GM15510 (cell line): ENCODE data around the gene ZNF287.

ENCODE experiments used
- POLR2A ChIP-seq: IDR thresholded peaks from 3 replicates; pipeline ENCODE4 v1.6.1; 2011; ENCODE audit warnings: borderline replicate concordance; ENCODE audit not compliant: insufficient read length; ENCODE audit errors: extremely low read depth

Gene ZNF287

DNA sequence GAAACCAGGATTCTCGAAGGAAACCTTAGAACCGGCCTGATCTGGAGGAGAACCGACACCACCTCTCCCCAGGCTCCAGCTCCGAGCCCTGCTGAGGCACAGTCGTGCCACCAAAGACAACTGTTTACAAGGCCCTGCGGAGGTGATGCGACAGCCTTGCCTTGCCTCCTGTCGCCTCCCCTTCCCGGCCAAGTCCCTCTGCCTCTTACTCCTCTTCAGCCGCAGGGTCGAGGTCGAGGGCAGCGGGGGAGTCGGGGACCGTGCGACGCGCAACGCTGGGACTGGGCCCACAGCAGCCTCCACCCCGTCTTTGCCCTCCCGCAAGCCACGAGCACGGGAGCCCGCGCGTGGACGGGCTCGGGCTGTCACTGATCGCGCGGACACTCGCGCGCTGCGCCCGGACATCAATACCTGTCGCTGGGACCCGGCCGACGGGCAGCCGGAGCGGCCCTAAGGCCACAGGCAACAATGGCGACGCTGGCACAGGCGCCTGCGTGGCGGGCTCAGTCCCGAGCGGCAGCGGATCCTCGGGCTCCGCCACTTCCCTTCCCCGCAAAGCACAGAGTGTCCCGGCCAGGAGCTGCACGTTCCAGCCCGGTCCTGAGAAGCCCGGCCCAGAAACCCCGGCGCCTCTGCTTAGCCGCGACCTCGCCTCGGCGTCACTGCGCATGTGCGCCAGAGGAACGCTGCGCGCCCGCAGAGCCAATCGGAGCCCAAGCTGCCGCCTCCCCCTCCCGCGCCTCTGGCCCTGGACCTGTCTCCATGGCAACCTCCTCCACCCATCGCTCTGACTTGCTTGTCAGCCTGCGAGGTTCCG, at the start of gene ZNF287:
TSS of gene ZNF287 (minus strand) at position 664 of the 817 bp plus-strand sequence. CDS start 1,473 bp downstream, outside the sequence.
- peak; percentile 69 for TF ChIP-seq POLR2A

DNA sequence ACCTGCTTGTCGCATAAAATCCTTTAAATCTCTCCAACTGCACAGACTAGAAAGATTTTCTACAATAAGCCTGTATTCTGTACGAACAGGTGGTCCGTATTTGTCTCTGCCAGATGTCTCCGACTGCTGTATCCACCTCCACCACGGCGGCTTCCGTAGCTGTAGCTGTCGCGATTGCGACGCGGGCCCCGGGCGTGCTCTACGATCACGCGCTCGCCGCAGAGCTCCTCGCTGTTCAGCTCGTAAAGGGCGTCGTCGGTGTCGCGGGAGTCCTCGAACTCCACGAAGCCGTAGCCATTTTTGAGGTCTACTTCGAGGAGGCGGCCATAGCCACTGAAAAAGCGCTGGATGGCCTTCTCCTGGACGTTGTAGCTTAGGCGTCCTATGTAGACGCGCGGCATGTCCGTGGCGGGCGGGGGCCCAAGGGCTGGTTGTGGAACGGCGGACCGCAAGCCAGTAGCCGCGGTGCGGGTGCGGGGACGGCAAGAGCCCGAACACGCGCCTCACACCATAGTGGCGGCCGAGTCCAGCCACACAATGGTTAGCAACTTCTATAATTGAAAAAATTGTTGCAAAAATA, 48.6 kb upstream of the ZNF287 start:
- no peak for TF ChIP-seq POLR2A

DNA sequence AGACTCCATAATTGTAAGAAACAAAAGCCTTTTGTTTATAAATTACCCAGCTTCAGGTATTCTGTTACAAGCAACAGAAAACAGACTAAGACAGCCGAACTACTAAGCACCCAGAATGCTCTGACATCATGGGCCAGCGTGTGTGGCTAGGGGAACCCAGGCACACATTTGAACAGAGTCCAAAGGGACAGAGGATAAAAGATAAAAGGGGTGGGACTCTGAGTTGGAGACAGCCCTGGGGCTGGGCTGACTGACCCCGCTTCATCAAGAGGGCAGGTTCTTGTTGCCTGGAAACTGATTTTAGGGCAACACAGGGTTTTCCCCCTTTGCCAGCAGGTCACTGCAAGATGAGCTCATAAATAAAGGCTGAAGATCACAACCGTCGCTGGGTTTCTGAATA, 30.5 kb upstream of the ZNF287 start:
- TF ChIP-seq POLR2A: no peak

DNA sequence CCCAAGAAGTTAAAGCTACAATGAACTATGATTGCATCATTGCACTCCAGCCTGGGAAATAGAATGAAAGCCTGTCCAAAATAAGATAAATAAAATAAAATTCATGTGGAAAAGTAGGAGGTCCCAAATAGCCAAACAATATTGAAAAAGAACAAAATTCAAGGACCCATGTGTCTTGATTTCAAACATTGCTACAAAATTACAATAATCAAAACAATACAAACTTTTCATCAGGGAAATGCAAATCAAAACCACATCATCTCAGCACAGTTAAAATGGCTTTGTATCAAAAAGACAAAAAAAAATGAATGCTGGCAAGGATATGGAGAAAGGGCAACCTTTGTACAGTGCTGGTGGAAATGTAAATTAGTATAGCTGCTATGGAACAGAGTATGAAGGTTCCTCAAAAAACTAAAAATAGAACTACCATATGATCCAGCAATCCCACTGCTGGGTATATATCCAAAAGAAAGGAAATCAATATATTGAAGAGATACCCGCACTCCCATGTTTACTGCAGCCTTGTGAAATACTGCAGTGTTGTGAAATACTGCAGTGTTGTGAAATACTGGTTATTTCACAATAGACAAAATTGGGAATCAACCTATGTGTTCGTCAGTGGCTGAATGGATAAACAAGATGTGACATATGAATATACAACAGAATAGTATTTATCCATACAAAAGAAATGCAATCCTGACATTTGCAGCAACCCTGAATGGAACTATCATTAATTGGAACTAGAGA, 24.5 kb upstream of the ZNF287 start:
- TF ChIP-seq POLR2A: no peak

DNA sequence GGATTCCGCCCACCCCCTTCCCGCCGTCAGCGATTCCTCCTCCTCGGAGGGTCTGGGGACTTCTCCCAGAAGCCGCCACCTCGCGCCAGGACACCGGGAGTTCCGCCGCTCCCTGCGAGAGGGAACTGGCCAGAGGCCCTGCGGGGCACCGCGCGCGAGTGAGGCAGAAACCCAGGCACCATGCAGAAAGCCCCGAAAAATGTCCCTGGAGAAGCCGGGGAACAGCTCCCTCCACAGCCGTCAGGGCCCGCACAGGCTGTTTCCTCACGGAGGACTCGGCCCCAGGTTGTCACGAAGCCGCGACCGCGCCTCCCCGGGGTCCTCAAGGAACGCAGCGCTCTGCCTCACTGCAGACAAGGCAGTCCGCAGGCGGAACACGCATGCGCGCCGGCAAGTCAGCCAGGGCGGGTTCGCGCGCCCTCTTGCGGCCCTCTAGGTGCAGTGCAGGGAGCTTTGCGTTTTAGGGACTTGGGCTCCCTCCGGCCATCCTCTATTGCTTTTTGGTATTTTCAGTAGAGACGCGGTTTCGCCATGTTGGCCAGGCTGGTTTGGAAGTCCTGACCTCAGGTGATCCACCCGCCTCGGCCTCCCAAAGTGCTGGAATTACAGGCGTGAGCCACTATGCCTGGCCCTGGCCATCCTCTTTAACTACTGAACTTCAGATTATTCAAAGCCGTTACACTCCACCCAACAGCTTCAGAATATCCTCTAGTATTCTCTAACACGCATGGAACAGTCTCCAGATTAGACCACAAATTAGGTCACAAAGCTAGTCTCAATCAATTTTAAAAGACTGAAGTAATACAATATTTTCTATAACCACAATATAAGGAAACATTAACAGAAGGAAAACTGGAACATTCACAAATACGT, 20.3 kb upstream of the ZNF287 start:
- no peak for TF ChIP-seq POLR2A

DNA sequence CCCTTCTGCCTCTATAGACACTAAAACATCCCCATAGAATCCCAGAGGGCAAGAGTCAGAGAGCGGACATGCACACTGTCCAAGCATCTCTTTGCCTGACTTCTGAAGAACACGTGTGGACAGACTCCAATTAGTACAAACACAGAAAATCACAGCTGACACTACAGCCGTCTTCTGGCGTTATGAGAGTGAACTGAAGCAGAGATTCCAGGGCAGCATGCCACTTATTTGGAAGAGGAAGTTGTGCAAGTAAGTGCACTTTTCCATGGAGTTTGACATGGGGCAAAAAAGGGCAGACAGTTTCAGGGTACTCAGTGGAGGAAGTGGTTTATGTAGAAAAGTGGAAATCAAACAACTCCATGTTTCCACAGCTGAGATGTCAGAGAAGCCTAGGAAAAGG, 16.8 kb upstream of the ZNF287 start:
- no peak for TF ChIP-seq POLR2A

DNA sequence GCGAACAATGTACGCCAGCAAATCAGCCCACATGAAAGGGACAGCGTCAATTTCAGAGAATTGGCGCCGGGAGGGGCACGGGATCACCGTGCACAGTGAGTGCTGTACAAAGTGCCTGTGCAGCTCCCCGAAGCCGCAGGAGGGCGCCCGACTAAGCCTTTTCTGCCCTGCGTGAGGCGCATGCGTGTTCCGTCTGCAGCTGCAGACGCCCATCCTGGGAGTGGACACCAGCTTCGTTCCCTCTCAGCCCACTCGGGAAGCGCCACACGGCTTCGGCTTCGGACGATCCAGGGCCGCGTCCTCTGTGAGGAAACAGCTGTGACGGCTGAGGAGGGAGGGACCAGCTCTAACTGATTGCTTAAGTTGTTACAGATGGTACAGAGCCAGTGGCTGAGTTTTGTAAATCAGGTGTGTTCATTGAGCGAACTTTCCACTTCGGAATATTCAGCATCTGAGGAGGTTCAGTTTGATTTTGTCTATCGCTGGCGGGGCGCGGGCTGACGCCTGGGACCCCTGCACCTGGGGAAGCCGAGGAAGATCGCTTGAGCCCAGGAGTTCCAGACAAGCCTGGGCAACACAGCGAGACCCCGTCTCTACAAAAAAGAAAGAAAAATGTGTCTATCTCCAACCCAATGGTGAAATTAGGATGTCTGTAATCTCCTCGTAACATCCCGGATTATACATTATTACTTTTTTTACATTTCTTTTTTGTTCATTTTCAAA, 15.4 kb upstream of the ZNF287 start:
- TF ChIP-seq POLR2A: no peak

DNA sequence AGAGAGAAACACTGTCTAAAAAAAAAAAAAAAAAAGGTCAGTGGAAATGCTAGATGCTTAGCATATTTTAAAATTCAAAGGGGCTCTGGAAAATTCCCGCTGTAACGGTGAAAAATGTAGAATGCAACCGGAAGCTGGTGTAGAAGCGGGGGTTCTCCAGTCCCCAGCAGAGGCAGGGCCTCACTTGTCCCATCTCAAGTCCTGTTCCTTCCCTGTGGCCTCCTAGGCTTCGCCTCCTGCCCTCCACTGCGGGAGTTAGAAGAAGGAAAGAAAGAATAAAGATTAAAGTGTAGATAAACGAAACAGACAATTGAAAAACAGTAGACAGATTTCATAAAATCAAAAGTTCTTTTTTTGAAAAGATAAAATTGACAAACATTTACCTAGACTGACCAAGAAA, 14.8 kb upstream of the ZNF287 start:
- no peak for TF ChIP-seq POLR2A

DNA sequence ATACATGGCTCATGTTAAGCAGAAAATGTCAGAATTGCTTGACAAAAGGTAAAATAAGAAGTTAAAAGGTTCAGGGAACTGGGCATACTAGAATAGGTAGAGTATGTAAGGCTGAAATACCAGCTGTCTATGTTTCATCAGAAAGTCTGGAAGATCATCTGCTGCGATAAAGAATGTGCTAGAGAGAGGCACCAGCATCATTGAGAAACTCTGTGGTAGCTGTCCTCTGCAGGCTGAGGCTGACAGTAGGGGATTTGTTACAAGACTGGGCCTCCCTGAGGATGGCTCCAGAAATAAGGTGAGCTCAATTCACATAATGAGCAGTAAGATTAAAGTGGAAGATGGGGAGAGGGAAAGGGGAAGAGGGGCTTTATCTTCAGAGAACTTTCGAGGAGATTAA, 4.5 kb upstream of the ZNF287 start:
- no peak for TF ChIP-seq POLR2A

DNA sequence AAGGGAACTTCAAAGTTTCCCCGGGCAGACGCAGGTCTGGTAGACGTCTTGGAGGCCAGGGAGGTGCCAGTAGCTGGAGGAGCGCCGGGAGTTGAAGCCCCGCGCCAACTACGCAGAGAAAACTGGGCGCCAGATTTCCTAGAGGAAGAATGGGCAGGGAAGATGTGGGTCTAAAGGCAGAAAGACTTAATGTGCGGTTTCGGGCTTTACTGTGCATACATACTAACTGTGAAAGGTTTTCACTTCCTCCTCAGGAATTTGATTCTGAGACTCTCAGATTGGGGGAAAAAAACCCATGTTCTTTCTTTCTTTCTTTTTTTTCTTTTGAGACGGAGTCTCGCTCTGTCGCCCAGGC, 331 bp upstream of the ZNF287 start:
- TF ChIP-seq POLR2A: no peak

DNA sequence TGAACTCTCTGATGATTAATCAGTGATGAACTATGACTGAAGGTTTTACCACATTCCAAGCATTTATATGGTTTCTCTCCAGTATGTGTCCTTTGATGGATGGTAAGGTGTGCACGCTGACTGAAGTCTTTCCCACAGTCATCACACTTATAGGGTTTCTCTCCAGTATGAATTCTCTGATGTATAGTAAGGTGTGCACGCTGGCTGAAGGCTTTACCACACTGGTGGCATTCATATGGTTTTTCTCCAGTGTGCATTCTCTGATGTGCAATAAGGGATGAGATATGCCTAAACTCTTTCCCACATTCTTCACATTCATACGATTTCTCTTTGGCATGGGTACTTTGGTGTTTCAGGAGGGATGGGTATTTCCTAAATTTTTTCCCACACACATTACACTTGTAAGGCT, 16.4 kb downstream of the ZNF287 start:
- no peak for TF ChIP-seq POLR2A

DNA sequence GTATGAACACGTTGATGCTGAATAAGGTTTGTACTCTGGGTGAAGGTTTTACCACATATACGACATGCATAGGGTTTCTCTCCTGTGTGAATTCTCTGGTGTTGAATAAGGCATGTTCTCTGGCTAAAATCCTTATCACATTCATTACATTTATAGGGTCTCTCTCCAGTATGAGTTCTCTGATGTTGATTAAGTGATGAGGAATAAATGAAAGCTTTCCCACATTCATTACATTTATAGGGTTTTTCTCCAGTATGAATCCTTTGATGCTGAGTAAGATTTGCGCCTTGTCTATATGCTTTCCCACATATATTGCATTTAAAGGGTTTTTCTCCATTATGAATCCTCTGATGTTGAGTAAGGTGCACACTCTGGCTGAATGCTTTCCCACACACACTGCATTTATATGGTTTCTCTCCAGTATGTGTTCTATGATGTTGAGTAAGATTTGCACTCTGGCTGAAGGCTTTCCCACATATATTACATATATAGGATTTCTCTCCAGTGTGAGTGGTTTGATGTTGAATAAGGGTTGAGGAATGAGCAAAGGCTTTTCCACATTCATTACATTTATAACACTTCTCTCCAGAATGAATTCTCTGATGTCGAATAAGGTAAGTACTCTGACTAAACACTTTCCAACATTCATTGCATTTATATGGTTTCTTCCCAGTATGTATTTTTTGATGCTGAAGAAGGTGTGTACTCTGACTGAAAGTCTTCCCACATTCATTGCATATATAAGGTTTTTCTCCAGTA, 16.9 kb downstream of the ZNF287 start:
- no peak for TF ChIP-seq POLR2A

DNA sequence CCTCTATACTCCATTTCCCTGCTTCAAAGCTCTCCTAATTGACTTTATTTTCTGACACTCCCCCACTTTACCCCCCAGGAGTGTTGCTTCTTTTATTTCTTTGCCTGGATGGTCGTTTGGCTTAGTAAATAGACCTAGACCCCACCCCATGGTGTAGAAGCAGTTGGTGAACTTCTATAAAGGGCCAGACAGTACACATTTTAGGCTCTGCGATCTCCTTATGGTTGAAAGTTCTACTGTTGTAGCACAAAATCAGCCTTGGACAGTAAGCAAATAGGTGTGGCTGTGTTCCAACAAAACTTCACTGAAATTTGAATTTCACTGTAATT, 31.9 kb downstream of the ZNF287 start:
- no peak for TF ChIP-seq POLR2A
